Right lobe of liver (tissue), 4 donors: ENCODE measurements around the gene HIPK3.

Experiments used
- POLR2A ChIP-seq: fragments of 450-650 bp; IDR thresholded peaks from one replicate; pipeline ENCODE4 v1.6.1; 2017; ENCODE audit warnings: antibody characterized with exemption, mild to moderate bottlenecking
- TF ChIP-seq, protein P1 (sequence below), 4 donors: fragments of 200-600 bp in 3 of 4; fragments of 450-650 bp in 1 of 4; IDR thresholded peaks; one replicate each; pipeline versions ENCODE4 v1.5.1 to v1.8.0; 2016 to 2022; ENCODE audit warnings: antibody characterized with exemption in 4 of 4, mild to moderate bottlenecking in 2 of 4
- donor health status: DM: no; HTN: no; CAD: no.
- donor health status: DM: no; HTN: no; CAD: no.
- donor health status: DM: no; HTN: yes; CAD: no.

DNA sequence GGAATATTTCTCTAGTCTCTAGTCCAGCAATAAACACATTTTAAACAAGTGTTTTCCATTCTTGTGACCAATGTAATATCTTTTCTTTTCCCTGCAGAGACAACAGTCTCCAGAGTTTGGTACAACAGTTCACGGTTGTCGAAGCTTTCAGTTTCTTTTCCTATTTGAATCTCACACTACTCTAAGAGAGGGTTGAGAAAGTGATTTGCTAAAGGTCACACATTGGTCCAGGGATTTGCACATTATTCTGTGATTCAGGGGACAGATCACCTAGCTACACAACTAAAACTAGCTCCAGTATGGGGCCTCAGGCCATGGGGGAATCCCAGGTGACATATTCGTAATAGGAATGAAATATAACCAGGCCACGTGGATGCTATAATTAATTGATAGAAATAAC, 132.5 kb downstream of the HIPK3 start:
- TF ChIP-seq, protein P1, sequence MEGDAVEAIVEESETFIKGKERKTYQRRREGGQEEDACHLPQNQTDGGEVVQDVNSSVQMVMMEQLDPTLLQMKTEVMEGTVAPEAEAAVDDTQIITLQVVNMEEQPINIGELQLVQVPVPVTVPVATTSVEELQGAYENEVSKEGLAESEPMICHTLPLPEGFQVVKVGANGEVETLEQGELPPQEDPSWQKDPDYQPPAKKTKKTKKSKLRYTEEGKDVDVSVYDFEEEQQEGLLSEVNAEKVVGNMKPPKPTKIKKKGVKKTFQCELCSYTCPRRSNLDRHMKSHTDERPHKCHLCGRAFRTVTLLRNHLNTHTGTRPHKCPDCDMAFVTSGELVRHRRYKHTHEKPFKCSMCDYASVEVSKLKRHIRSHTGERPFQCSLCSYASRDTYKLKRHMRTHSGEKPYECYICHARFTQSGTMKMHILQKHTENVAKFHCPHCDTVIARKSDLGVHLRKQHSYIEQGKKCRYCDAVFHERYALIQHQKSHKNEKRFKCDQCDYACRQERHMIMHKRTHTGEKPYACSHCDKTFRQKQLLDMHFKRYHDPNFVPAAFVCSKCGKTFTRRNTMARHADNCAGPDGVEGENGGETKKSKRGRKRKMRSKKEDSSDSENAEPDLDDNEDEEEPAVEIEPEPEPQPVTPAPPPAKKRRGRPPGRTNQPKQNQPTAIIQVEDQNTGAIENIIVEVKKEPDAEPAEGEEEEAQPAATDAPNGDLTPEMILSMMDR (IDR thresholded peaks at IDR 0.05), result no peak
- no peak for TF ChIP-seq POLR2A
